ENCODE results near the gene CMA1.
A peak's percentile ranks its signal among the peaks of the same experiment; 100 is the strongest.
"Not testable (repeated sequence)": the region's sequence is repeated elsewhere in the genome, so short reads cannot be mapped to it uniquely, and the experiment has no call there.

Gene CMA1

DNA sequence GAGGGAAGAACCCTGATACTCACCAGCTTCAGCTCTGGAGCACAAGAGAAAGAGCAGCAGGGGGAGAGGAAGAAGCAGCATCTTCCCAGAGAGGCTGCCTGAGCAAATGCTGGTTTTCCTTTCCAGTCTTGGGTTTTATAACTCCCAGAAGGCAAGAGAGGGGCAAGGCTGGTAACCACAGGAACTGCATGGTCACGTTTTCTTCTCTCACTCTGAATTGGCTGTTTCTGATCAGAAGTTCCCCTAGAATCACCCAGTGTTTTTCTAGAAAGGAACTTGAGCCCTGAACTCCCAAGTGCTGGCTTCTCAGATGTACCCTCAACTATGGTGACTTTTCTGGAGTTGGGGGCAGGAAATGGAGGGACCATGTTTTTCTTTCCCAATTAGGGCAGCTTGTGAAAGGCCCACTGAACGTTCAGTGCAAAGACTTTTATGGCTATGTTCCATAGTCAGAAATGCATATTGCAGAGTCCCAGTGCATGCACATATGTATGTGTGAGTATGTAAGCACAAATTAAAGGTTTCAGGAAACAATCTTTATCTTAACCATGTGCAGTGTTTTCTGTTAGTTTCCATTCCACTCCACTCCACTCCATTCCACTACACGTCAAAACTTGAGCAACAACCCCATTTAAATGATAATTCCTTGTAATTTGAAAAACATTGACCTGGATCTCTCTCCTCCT is at the start of gene CMA1:
CMA1 (minus strand) TSS at position 111 of the 686 bp plus-strand sequence; CDS start at position 81, 30 bp downstream.
- DNase-seq = peak in 2 of 3 donors; percentile 17 to 19

DNA sequence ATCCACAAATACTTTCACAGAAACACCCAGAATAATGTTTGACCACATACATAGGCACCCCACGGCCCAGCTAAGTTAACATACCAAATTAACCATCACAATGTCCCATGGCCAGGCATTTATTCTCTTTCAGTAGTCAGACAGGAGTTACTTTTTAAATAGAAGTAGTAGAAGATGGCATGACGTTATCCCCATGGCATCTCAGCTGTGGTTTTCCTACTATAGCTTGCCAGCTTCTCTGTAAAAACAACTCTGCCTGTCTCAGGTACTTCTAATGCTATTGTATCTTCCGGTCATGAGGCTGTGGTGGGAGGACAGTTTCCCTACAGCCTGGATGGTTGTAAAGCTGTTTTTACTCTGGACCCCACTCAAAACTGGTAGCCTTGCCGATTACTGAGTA is 48.7 kb upstream of the CMA1 start:
- no peak for DNase-seq

DNA sequence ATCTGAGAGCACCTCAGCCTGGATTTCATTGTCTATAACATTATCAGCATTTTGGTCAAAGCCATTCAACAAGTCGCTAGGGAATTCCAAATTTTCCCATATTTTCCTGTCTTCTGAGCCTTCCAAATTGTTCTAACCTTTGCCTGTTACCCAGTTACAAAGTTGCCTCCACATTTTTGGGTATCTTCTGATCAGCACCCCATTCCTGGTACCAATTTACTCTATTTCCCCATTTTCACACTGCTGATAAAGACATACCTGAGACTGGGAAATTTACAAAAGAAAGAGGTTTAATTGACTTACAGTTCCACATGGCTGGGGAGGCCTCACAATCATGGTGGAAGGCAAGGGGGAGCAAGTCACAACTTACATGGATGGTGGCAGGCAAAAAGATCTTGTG is 41.0 kb upstream of the CMA1 start:
- not testable (repeated sequence) for DNase-seq

- no peak for DNase-seq
Observed at GRCh38 chr14:24542346-24542936, 34.4 kb upstream of the CMA1 start.

- DNase-seq = peak; percentile 62 to 76 (median 67)
Observed at GRCh38 chr14:24535737-24536136, 27.7 kb upstream of the CMA1 start.

DNA sequence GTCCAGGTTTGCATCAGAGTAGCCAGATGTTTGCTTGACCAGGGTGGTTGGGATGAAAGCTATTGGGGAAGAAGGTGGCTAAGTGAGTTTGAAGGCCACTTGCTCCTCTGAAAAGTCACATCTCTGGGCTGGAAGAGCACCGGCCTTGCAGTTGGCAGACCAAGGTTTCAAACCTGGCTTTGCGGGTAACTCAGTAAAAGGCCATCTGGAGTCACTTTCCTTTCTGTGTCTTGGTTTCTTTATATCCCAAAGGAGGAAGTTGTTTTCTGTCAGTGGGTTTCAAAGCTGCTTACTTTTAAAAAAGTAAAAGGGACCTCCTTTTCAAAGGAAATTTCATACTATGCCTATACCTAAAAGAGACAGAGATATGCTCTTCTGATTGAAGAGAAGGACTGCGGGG is 26.2 kb upstream of the CMA1 start:
- DNase-seq = peak; percentile 13 to 42 (median 35)

DNA sequence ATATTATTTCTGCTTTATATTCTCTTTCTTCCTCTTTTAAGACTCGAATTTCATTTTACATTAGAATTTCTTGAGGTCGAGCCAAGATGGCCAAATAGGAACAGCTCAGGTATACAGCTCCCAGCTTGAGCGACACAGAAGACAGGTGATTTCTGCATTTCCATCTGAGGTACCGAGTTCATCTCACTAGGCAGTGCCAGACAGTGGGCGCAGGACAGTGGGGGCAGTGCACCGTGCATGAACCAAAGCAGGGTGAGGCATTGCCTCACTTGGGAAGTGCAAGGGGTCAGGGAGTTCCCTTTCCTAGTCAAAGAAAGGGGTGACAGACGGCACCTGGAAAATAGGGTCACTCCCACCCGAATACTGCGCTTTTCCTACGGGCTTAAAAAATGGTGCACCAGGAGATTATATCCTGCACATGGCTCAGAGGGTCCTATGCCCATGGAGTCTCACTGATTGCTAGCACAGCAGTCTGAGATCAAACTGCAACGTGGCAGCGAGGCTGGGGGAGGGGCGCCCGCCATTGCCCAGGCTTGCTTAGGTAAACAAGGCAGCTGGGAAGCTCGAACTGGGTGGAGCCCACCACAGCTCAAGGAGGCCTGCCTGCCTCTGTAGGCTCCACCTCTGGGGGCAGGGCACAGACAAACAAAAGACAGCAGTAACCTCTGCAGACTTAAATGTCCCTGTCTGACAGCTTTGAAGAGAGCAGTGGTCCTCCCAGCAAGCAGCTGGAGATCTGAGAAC is 18.0 kb upstream of the CMA1 start:
- not testable (repeated sequence) for DNase-seq

GRCh38 chr14:24518851-24519250 is 10.8 kb upstream of the CMA1 start:
- peak; percentile 66 to 72 (median 68) for DNase-seq

DNA sequence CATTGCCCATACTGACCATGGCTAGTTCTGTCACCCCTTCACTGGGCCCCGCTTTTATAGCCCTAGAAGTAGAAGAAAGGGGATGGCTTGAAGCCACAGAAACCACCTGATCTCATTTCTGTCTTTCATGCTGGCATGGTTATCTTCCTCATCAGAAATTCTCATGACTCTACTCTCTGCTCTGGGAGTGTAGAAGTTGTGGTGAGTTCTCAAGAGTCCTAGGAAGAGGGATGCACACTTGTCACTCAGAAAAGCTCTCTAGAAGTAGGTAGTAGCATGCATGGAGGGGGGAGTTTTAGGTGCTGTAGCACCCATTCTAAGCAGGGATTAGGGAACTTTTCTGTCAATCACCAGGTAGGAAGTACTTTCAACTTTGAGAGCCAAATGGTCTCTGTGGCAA is 6.1 kb upstream of the CMA1 start:
- DNase-seq = no peak

DNA sequence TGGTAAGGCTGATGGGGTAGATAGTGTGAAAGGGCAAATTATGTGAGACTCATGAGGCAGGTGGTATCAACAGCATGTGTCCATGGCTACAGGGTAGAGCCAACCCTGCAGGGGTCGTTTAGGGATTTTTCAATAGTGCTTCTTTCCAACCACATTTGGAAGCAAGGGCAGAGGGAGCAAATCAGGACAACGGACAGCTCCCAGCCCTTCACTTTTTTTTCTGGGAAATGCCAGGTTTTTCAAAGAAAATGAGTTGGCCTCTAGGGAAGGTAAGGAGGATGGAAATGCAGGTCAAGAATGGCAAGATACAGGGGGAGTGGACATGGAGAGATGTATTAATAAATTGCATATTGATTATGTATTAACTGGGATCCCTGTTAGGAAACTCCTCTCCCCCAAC is 4.9 kb upstream of the CMA1 start:
- DNase-seq = peak; percentile 19 to 46 (median 31)

GRCh38 chr14:24506443-24506842 is 1.6 kb downstream of the CMA1 start:
- no peak for DNase-seq

GRCh38 chr14:24504425-24504950 is 3.6 kb downstream of the CMA1 start:
- DNase-seq = no peak

DNA sequence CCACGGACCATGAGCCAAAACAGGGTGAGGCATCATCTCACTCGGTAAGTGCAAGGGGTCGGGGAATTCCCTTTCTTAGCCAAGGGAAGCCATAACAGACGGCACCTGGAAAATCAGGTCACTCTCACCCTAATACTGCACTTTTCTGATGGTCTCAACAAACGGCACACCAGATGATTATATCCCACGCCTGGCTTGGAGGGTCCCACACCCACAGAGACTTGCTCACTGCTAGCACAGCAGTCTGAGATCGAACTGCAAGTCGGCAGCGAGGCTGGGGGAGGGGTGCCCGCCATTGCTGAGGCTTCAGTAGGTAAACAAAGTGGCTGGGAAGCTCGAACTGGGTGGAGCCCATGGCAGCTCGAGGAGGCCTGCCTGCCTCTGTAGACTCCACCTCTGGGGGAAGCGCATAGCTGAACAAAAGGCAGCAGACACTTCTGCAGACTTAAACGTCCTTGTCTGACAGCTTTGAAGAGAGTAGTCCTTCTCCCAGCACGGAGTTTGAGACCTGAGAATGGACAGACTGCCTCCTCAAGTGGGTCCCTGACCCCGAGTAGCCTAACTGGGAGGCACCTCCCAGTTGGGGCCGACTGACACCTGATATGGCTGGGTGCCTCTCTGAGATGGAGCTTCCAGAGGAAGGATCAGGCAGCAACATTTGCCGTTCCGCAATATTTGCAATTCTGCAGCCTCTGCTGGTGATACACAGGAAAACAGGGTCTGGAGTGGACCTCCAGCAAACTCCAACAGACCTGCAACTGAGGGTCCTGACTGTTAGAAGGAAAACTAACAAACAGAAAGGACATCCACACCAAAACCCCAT is 16.3 kb downstream of the CMA1 start:
- DNase-seq = not testable (repeated sequence)

DNA sequence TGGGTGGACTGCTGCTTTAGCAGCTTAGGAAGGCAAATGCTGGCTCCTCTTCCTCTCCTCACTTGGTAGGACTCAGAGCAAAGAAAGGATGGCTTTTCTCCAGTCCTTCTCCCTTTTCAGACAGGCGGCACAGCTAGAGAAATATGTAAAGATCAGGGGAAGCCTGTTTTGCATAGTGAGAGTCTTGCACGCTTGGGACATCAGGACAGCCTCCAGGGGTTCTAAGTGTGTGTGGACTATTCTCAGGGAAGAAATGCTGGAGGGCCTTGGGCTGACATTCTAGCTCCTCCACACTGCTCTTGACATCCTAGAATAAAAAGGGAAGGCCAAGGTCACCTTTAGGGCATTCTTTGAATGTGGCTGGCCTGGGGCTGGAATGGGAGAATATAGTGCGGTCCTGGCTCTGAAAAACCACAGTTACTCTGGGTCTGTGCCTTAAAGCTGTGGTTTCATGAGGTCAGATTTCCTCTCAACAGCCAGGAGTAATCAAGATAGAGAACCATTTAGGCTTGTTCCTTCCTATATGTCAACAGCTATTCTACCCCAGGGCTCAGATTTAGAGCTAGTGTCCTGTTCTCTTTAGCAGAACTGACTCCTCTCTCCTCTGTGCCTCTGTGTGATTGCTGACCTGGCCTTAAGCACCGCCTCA is 24.3 kb downstream of the CMA1 start:
- DNase-seq = peak in 2 of 3 donors; percentile 18 to 37

DNA sequence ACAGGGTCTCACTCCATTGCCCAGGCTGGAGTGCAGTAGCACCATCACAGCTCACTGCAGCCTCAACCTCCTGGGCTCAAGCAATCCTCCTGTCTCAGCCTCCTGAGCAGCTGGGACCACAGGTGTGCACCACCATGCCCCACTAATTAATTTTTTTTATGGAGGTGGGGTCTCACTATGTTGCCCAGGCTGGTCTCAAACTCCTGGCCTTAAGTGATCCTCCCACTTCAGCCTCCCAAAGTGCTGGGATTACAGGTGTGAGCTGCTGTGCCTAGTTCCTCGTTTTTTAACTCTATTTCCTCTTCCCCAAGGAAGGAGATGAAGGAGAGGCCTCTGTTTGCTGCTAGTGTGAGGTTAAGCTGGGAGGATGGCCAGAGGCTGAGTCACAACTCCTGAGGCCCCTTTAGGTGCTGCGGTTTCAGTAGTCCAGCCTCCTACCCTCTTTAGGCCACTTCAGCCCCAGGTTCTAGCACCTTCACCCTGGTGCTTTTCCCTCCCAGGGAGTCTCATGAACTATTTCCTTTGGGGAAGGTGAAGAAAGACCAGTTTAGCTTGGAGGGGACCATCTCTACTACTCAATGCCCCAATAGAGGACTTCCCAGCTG is 25.3 kb downstream of the CMA1 start:
- DNase-seq = not testable (repeated sequence)

- peak; percentile 34 to 47 (median 36) for DNase-seq
Observed at GRCh38 chr14:24481622-24482324, 26.3 kb downstream of the CMA1 start.

GRCh38 chr14:24479999-24480398 is 28.1 kb downstream of the CMA1 start:
- DNase-seq = not testable (repeated sequence)

DNA sequence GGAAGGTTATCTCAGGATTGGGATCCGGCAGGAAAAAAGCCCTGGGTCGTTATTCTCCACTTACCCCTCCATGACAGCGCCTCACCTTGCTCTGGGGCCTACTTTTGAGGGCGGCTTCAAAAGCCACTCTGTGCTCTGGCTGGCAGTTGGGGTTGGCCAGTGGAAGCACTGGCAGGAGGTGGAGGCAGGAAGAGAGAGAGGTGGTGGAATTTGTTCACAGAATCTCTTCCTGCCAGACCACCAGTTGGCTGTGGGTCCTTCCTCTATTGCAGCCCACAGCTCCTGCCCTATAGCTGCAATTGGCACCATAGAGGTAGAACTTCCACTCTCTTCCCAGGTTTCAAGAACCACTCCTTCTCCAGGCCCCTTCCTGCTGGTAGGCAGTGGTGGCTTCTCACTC is 32.8 kb downstream of the CMA1 start:
- DNase-seq = no peak

DNA sequence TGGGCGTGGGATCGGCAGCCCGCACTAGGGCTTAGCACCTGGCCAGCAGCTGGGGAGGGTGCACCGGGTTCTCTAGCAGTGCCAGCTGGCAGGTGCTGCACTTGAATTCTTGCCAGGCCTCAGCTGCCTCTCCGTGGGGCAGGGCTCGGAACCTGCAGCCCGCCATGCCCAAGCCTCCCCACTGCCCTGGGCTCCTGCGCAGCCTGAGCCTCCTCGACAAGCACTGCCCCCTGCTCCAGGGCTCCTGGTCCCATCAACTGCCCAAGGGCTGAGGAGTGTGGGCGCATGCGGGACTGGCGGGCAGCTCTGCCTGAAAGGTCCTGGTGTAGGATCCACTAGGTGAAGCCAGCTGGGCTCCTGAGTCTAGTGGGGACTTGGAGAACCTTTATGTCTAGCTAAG is 34.9 kb downstream of the CMA1 start:
- no peak for DNase-seq

GRCh38 chr14:24470450-24470849 is 37.6 kb downstream of the CMA1 start:
- DNase-seq = not testable (repeated sequence)

DNA sequence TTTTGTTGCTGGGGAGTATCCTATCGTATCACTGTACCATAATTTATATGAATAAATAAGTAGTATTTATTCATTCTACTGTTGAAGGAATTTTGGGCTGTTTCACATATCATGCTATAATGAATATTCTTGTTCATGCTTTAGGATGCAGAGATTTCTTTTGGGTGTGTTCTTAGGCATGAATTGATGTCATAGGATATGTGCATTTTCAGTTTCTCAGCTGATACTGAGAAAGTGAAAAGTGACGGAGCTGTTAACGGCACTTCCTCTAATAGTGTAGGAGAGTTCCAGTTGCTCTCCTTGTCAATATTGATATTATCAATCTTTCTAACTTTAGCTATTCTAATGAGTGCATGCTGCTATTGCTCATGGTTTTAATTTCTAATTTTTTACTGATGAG is 42.3 kb downstream of the CMA1 start:
- DNase-seq = no peak

Data from suppressor macrophage treated with lipopolysaccharide for 1 hour (primary cell).